ENCODE data around the gene MAPK7. TPM values are rescaled to one million over a fixed set of nuclear protein-coding genes. Genes with fewer than 3 reads are reported as not detected.

MAPK7 gene
- total and polyA plus RNA-seq, 2 of the 4 experiments (the other 2 are of a cell fraction): 9.7 to 25.4 TPM

DNA sequence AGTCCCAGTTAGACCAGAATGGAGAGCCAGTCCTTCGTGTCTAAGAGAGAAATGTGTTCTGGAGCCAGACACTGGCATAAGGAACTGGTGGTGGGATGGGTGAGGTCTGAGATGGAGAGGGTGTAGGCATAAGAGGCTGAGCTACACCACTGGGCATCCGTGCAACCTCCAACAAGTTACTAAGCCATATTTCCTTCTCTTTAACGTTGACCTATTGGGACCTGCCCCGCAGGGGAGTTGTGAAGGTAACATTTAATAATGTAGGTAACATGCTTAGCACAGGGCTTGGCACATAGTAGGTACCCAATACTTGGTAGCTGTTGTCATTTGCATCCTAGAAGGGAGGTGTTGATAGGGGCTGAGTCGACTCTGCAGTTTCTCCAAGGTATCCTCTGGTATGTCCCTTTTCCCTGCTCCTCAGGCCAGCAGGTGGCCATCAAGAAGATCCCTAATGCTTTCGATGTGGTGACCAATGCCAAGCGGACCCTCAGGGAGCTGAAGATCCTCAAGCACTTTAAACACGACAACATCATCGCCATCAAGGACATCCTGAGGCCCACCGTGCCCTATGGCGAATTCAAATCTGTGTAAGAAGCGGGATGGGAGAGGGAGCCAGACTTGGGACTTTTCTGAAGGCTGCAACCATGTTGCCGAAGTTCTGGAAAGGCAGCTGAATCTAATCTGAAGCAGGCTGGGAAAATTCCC is 1.2 kb downstream of the MAPK7 start:
- Histone ChIP-seq H2AK5ac (ENCODE audit: low read depth, low read length) (peak overlapping the region; percentile 83), H2AFZ (replicated peaks; ENCODE audit: low read length, poor library complexity) (no peak overlapping the region), H3K23ac (ENCODE audit: low read depth, low read length) (peak overlapping the region; percentile 49), H2BK20ac (ENCODE audit: low read depth, low read length) (no peak overlapping the region), H4K91ac (ENCODE audit: insufficient read depth, low read depth, low read length) (peak overlapping the region; percentile 66; the same call in 1 of the 2 replicates), H3K9me3 (ENCODE audit: control insufficient read depth, insufficient read depth, low read length) (no peaks in the 10 kb centered on the region), H2BK15ac (ENCODE audit: low read depth, low read length) (no peak overlapping the region), H2AK9ac (replicated peaks; ENCODE audit: low read depth, low read length, poor library complexity) (peak overlapping the region; percentile 99), H3K9me1 (ENCODE audit: insufficient read depth, low read length) (peaks cover 31% of the 10 kb centered on the region), H4K20me1 (ENCODE audit: insufficient read depth, low read length) (peaks cover 27% of the 10 kb centered on the region), H3K27me3 (ENCODE audit: control insufficient read depth, insufficient read depth, low read length) (no peaks in the 10 kb centered on the region), H3K36me3 (ENCODE audit: control insufficient read depth, insufficient read depth, low read length) (peaks cover 46% of the 10 kb centered on the region), H3K4me1 (ENCODE audit: control insufficient read depth, insufficient read depth, low read length) (peaks cover 25% of the 10 kb centered on the region), H3K4me3 (ENCODE audit: insufficient read depth, low read depth, low read length) (peak overlapping the region; percentile 72), H3K9ac (ENCODE audit: low read depth, low read length) (peak overlapping the region; percentile 90), H3K14ac (replicated peaks; ENCODE audit: low read depth, low read length) (peak overlapping the region; percentile 74), H4K8ac (ENCODE audit: low read depth in 2 of 2, low read length in 2 of 2) (no peak overlapping the region; a peak in 2 of 4 replicates), H4K5ac (ENCODE audit: low read depth, low read length) (peak overlapping the region; percentile 32; the same call in 1 of the 2 replicates), H3K4ac (ENCODE audit: low read depth, low read length) (peak overlapping the region; percentile 86), H3K79me1 (ENCODE audit: low read depth in 1 of 2, low read length in 2 of 2) (peaks cover 32 to 66% of the 10 kb centered on the region in 2 experiments), H2BK5ac (ENCODE audit: low read depth, low read length, poor library complexity, severe bottlenecking) (peak overlapping the region; percentile 64), H3K4me2 (ENCODE audit: low read depth, low read length) (peak overlapping the region; percentile 74), H3K18ac (ENCODE audit: low read depth, low read length) (no peak overlapping the region), H3K27ac (ENCODE audit: insufficient read depth, low read length) (peak overlapping the region; percentile 85), H2BK120ac (ENCODE audit: low read depth, low read length) (no peak overlapping the region), H3K56ac (ENCODE audit: extremely low read depth, insufficient read depth, low read length) (peak overlapping the region; percentile 73; the same call in 1 of the 2 replicates)
- BruUV-seq (replicated peaks): no TSS peak
- intact Hi-C loops (cut with micrococcal nuclease): loop anchor here (5.0 kb wide), 2 partner anchors 383 to 508 kb away; no protein-coding TSS in a partner anchor
- TF ChIP-seq RFX5 (IDR thresholded peaks at IDR 0.05; ENCODE audit: low read depth, low read length): no peak
- no peak for TF ChIP-seq MXI1 (IDR thresholded peaks at IDR 0.05; ENCODE audit: borderline replicate concordance, low read depth, low read length)
- no peak for TF ChIP-seq SMC3 (IDR thresholded peaks at IDR 0.05; ENCODE audit: low read depth, low read length)
- no peak for TF ChIP-seq CEBPB (IDR thresholded peaks at IDR 0.05; ENCODE audit: low read depth, low read length)
- TF ChIP-seq CHD1 (IDR thresholded peaks at IDR 0.05; ENCODE audit: low read depth, low read length): no peak
- TF ChIP-seq, protein P1, sequence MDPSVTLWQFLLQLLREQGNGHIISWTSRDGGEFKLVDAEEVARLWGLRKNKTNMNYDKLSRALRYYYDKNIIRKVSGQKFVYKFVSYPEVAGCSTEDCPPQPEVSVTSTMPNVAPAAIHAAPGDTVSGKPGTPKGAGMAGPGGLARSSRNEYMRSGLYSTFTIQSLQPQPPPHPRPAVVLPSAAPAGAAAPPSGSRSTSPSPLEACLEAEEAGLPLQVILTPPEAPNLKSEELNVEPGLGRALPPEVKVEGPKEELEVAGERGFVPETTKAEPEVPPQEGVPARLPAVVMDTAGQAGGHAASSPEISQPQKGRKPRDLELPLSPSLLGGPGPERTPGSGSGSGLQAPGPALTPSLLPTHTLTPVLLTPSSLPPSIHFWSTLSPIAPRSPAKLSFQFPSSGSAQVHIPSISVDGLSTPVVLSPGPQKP (IDR thresholded peaks at IDR 0.05; ENCODE audit: borderline replicate concordance, low read depth, low read length): no peak
- TF ChIP-seq MAZ (IDR thresholded peaks at IDR 0.05; ENCODE audit: borderline replicate concordance, low read depth, low read length): no peak
- no peak for TF ChIP-seq BHLHE40 (IDR thresholded peaks at IDR 0.05; ENCODE audit: low read depth, low read length)
- no peak for TF ChIP-seq RAD21 (IDR thresholded peaks at IDR 0.05; ENCODE audit: low read length)
- TF ChIP-seq, protein P2, sequence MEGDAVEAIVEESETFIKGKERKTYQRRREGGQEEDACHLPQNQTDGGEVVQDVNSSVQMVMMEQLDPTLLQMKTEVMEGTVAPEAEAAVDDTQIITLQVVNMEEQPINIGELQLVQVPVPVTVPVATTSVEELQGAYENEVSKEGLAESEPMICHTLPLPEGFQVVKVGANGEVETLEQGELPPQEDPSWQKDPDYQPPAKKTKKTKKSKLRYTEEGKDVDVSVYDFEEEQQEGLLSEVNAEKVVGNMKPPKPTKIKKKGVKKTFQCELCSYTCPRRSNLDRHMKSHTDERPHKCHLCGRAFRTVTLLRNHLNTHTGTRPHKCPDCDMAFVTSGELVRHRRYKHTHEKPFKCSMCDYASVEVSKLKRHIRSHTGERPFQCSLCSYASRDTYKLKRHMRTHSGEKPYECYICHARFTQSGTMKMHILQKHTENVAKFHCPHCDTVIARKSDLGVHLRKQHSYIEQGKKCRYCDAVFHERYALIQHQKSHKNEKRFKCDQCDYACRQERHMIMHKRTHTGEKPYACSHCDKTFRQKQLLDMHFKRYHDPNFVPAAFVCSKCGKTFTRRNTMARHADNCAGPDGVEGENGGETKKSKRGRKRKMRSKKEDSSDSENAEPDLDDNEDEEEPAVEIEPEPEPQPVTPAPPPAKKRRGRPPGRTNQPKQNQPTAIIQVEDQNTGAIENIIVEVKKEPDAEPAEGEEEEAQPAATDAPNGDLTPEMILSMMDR (conservative IDR thresholded peaks at IDR 0.05; ENCODE audit: low read depth, low read length): no peak
- TF ChIP-seq, protein P3, sequence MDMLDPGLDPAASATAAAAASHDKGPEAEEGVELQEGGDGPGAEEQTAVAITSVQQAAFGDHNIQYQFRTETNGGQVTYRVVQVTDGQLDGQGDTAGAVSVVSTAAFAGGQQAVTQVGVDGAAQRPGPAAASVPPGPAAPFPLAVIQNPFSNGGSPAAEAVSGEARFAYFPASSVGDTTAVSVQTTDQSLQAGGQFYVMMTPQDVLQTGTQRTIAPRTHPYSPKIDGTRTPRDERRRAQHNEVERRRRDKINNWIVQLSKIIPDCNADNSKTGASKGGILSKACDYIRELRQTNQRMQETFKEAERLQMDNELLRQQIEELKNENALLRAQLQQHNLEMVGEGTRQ (IDR thresholded peaks at IDR 0.05; ENCODE audit: low read depth, low read length): no peak
- TF ChIP-seq NFE2L2 (IDR thresholded peaks at IDR 0.05; ENCODE audit: low read depth, low read length): no peak
- TF ChIP-seq FOS (IDR thresholded peaks at IDR 0.05; ENCODE audit: low read depth, low read length): no peak
- dilution Hi-C loops (cut with HindIII; ENCODE audit: low sequenced_read_pairs, unreplicated experiment): no loop called here
- POLR2A ChIA-PET (ENCODE audit: unreplicated experiment): no interaction called here
- WGBS, 2 experiments (ENCODE audit: extremely low coverage in 2 of 2, insufficient read length in 1 of 2): 96% methylated on average over 5 of the region's 13 CpGs; no CpG with 5 or more reads in 1 of the 2 experiments
- DNase-seq (no peak), ATAC-seq (ENCODE audit: low read depth) (no peak)
- in situ Hi-C loops (cut with MboI; ENCODE audit: low sequenced_read_pairs): no loop called here
- CTCF ChIA-PET: no interaction called here

All from IMR-90 (cell line).